ENCODE data around the gene DCLRE1C. TPM values are rescaled to one million over a fixed set of nuclear protein-coding genes. Genes with fewer than 3 reads are reported as not detected.

DCLRE1C gene
- total RNA-seq, 1 donor from 2014 or later, result 10.9 TPM

DNA sequence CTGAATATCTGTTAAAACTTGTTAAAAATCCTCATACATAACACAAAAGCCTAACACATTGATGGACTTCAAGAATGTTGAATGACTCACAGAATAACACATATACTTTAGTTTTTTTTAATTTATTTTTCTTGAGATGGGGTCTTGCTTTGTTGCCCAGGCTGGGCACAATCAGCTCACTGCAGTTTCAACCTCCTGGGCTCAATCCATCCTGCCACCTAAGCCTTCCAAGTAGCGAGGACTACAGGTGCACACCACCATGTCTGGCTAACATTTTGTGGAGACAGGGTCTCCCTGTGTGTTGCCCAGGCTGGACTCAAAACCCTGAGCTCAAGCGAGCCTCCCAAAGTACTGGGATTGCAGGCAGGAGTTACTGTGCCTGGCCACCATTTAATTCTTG lies 47.1 kb downstream of the DCLRE1C start:
- H3K9me3 Mint-ChIP-seq, result peaks cover 14% of the 10 kb centered on the region
- H3K36me3 Mint-ChIP-seq (ENCODE audit: low read depth), result peaks cover 62% of the 10 kb centered on the region
- TF ChIP-seq CTCF (conservative IDR thresholded peaks at IDR 0.05), result no peak
- H3K4me3 Mint-ChIP-seq, result no peak overlapping the region
- no peaks in the 10 kb centered on the region for H3K4me1 Mint-ChIP-seq
- H3K27ac Mint-ChIP-seq (ENCODE audit: unreplicated experiment), result no peak overlapping the region
- DNase-seq (ENCODE audit: low read depth, low spot score), result no peak
- no peaks in the 10 kb centered on the region for H3K27me3 Mint-ChIP-seq (ENCODE audit: low read depth)

GRCh38 chr10:14905890-14906289 lies 48.0 kb downstream of the DCLRE1C start:
- peaks cover 10% of the 10 kb centered on the region for H3K9me3 Mint-ChIP-seq
- H3K27me3 Mint-ChIP-seq (ENCODE audit: low read depth), result no peaks in the 10 kb centered on the region
- H3K36me3 Mint-ChIP-seq (ENCODE audit: low read depth), result peaks cover 53% of the 10 kb centered on the region
- no peak for DNase-seq (ENCODE audit: low read depth, low spot score)
- TF ChIP-seq CTCF (conservative IDR thresholded peaks at IDR 0.05), result no peak
- H3K27ac Mint-ChIP-seq (ENCODE audit: unreplicated experiment), result no peak overlapping the region
- H3K4me1 Mint-ChIP-seq, result no peaks in the 10 kb centered on the region
- no peak overlapping the region for H3K4me3 Mint-ChIP-seq

- Mint-ChIP-seq H3K27me3 (ENCODE audit: low read depth) (no peaks in the 10 kb centered on the region), H3K9me3 (peaks cover 10% of the 10 kb centered on the region), H3K4me1 (no peaks in the 10 kb centered on the region), H3K36me3 (ENCODE audit: low read depth) (peaks cover 43% of the 10 kb centered on the region), H3K27ac (ENCODE audit: unreplicated experiment) (no peak overlapping the region), H3K4me3 (no peak overlapping the region)
- DNase-seq (ENCODE audit: low read depth, low spot score), result no peak
- TF ChIP-seq CTCF (conservative IDR thresholded peaks at IDR 0.05), result no peak
These were observed 49.0 kb downstream of the DCLRE1C start for GRCh38 chr10:14904864-14905263.

- TF ChIP-seq CTCF (conservative IDR thresholded peaks at IDR 0.05), result peak; percentile 72
- DNase-seq (ENCODE audit: low read depth, low spot score), result no peak
- Mint-ChIP-seq H3K27me3 (ENCODE audit: low read depth) (no peaks in the 10 kb centered on the region), H3K4me1 (no peaks in the 10 kb centered on the region), H3K36me3 (ENCODE audit: low read depth) (peaks cover 39% of the 10 kb centered on the region), H3K27ac (ENCODE audit: unreplicated experiment) (no peak overlapping the region), H3K9me3 (peaks cover 10% of the 10 kb centered on the region), H3K4me3 (no peak overlapping the region)
These were observed 49.6 kb downstream of the DCLRE1C start for GRCh38 chr10:14904316-14904732.

DNA sequence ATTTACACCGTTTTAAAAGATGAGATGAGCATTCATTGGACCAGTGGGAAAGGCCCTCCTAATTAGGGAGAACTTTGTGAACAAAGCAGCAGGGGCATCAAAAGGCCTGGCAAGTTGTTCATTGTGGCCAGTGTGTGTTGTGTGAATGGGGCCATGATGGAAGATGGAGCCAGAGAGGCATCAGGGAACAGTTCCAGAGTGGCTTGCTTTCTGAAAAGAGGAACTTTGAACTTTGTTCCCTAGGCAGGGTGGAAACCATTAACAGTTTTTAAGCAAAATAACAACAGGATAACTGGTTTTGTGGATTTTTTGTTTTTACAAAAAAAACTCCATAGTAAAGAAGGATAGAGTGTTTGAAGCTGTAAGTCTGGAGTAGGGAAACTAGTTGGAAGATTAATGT lies 62.7 kb downstream of the DCLRE1C start:
- no peak for TF ChIP-seq CTCF (conservative IDR thresholded peaks at IDR 0.05)
- DNase-seq (ENCODE audit: low read depth, low spot score), result no peak
- H3K27ac Mint-ChIP-seq (ENCODE audit: unreplicated experiment), result no peak overlapping the region
- H3K9me3 Mint-ChIP-seq, result no peaks in the 10 kb centered on the region
- no peaks in the 10 kb centered on the region for H3K27me3 Mint-ChIP-seq (ENCODE audit: low read depth)
- H3K36me3 Mint-ChIP-seq (ENCODE audit: low read depth), result peaks cover 12% of the 10 kb centered on the region
- H3K4me1 Mint-ChIP-seq, result peaks cover 21% of the 10 kb centered on the region
- H3K4me3 Mint-ChIP-seq, result no peak overlapping the region

DNA sequence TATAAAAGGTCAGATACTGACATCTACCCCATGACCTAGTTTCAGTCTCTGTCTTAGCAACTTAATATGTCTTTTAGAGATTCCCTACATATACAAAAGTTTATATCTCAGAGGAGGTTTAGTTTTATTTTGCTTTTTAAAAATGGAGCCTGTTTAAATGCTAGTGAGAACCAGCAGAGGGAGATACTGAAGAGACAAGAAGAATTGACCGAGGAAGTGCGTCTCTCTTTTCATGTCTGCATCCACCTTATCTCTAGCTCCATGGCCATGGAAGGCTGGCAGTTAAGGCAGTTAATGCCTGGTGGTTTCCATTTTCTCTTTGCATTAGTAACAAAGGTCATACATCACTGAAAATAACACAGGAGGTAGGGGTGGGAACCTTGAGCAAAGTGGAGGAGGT lies 64.6 kb downstream of the DCLRE1C start:
- H3K27me3 Mint-ChIP-seq (ENCODE audit: low read depth), result no peaks in the 10 kb centered on the region
- no peak for DNase-seq (ENCODE audit: low read depth, low spot score)

More for the DNA sequence above, 64.6 kb downstream of the DCLRE1C start:
- peak; percentile 56 for TF ChIP-seq CTCF (conservative IDR thresholded peaks at IDR 0.05)
- Mint-ChIP-seq H3K36me3 (ENCODE audit: low read depth) (peaks cover 12% of the 10 kb centered on the region), H3K4me1 (peaks cover 21% of the 10 kb centered on the region), H3K27ac (ENCODE audit: unreplicated experiment) (no peak overlapping the region), H3K4me3 (no peak overlapping the region), H3K9me3 (no peaks in the 10 kb centered on the region)

All from neural crest cell (in vitro differentiated cells).